ENCODE measurements around the gene CLDN11.

CLDN11 gene

DNA sequence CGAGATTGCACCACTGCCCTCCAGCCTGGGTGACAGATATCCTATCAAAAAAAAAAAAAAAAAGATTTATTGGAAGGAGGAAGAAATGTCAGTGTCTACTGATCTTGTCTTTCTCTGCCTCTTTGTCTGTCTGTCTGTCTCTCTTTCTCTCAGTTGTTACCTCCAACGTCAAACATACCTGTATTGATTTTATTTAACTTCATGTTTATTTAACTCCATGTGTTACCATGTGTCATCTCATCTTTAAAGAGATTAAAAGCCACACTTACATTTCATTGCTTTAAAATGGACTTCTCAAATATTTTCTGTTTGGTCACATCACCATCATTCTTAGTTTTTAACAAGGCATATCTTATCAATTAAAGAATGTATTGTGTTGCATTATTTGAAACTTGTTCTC is 9.4 kb downstream of the CLDN11 start:
- DNase-seq = no peak

- peak; percentile 56 for DNase-seq
These were observed 10.4 kb downstream of the CLDN11 start for GRCh38 chr3:170429050-170429449.

DNA sequence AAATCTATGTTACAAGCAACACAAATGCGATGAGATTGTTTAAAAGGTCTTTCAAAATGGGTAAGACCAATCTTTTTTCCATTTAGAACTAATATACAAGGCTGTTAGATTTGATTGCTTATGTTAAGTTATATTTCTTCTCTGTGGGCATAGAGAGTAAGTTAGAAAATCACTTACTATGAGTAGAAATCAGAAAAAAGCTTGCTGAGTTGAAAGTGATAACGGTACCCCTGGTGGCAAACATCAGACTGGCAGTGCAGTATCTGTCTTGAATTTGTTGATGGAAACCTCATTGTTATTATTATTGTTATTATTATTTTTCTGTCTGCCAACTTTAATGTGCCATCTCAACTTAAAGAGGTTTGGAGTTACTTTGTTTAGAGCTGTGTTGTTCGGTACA is 12.4 kb downstream of the CLDN11 start:
- no peak for DNase-seq

GRCh38 chr3:170432416-170432815 is 13.7 kb downstream of the CLDN11 start:
- DNase-seq = no peak

DNA sequence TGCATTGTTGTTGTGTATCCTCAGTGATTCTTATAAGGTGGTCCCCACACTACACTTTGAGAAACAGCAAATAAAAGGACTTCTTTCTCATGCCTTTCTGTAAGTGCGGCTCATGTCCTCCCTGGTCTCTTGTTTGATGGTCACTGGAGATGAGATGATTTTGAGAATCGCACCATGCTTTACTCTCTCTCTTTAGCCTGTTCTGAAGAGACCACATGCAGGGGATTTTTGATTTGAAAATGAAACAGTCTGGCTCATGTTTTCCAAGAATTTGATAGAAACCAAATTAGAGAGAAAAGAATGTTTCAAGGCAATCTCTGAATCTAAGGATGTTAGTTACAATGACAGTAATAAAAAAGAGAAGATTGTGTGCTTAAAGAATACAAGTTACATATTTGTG is 18.0 kb downstream of the CLDN11 start:
- DNase-seq = no peak

DNA sequence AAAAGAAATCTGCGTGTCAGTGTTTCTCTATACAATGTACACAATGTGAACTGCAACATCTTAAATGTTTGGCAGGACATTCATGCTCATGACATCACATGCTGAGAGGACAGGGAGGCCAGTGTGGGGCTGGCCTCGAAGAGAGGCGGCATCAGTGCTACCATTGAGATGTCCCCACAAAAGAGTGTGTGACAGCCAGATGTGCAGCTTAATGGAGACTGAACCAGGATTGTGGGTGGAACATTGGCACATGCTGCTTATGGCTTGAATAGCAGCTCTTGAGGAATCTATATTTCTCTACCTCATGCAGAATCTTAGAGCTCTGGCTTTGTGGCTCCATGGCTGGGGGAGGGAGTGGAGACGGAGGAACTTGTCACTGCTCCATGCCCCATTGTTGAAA is 18.5 kb downstream of the CLDN11 start:
- no peak for DNase-seq

DNA sequence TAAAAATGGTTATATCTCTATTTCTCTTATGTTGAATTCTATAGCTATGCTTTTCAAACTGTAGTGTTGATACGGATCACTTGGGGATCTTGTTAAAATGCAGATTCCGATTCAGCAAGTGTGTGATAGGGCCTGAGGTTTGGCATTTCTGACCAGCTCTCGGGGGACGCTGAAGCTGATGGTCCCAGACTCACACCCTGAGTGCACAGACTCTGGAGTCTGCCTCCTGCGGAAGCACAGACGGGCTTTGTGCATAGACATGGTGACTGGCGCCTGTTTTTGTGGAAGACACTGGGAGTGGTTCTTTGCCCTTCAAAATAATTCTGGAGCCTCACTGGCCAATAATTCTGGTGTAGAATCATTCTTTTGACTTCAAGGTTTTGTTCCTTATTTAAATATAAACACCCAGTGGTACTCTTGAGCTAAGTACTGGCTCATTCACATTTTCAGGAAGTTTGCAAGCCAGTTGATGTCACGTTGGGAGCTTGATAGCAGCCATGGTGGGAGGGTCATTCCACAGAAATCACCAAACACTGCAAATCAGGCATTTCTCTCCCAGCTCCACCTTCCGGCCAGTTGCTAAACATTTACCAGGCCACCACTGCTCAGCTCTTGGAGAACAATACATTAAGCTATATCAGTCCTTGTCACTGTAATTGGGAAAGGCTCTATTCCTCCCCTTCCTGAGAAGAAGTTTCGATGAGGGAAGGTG is 19.2 kb downstream of the CLDN11 start:
- DNase-seq = no peak

- no peak for DNase-seq
These were observed 20.2 kb downstream of the CLDN11 start for GRCh38 chr3:170438836-170439235.

GRCh38 chr3:170440344-170440743 is 21.7 kb downstream of the CLDN11 start:
- no peak for DNase-seq

DNA sequence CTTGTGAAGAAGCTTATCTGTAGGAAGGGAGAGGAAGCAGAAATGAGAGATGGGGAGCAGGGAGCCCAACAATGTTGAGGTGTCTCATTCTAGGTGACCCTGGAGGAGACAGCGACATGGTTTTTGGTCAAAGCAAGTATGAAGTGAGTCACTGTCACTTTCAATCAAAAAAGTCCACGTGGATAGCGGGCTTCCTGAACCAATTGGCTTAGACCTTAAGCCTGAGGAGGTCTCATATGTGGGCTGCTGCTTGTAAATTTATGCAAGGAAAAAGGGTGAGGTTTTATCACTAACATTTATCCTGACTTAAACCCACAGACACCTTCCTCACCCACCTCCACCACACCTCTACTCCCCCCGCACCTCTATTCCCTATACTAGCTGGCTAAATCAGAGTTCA is 22.7 kb downstream of the CLDN11 start:
- DNase-seq = no peak

- DNase-seq = no peak
These were observed 24.3 kb downstream of the CLDN11 start for GRCh38 chr3:170442947-170443346.

GRCh38 chr3:170443457-170443856 is 24.8 kb downstream of the CLDN11 start:
- no peak for DNase-seq

DNA sequence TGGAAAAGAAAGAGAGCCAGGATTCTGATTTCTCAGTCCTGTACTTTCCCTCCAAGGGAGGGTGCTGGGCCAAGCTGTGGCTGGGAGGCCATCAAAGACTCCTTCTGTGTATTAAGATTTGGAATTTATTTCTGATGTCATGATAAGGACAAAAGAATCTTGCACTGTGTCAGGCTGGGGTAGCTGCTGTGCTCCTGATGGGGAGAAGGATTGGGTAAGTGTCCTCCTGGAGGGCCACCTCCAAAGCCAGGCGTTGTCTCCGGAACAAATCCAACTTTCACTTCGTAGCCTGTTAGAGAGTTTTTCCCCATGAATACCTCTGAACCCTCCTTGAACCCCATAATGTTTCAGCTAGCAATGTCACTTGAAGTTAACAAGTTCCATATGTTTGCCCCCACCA is 29.9 kb downstream of the CLDN11 start:
- DNase-seq = no peak

GRCh38 chr3:170450039-170450438 is 31.4 kb downstream of the CLDN11 start:
- no peak for DNase-seq

DNA sequence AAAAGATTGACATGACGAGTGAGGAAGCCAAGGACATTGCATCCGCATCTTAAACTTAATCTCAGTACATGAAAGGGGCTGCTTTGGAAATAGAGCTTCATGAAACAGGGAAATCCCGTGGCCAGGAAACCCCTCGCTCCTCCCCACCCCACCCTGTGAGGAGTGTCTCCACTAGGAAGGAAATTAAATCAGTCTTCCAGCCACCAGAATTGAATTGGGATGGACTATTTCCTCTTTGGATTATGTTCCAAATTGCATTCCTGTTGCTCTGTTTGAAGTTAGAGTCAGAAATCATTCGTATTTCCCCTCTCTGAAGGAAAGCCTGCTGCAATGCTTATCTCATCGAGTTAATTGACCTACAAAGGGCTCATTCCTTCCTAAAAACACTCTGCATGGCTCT is 35.8 kb downstream of the CLDN11 start:
- DNase-seq = no peak

- no peak for DNase-seq
These were observed 39.6 kb downstream of the CLDN11 start for GRCh38 chr3:170458285-170458684.

- no peak for DNase-seq
These were observed 44.3 kb downstream of the CLDN11 start for GRCh38 chr3:170463011-170463410.

GRCh38 chr3:170465955-170466354 is 47.3 kb downstream of the CLDN11 start:
- peak; percentile 53 for DNase-seq

DNA sequence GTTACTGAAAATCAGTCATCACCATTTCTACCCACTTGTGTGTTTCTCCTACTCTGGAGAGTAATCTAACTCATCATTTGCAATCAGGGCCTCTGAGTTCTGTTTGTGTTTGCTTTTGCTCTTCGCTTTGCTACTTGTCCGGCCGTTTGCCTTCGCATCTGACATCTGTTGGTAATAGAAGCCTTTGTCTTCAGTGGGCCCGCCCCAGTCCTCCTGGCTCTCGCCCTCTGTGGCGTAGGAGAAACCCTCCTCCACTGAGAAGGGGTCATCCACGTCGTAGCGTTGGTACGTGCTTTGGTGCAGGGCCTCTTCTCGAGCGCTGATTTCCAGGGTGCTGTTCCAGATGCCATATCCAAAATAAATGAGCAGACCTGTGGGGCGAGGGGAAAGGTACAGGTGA is 48.3 kb downstream of the CLDN11 start:
- peak; percentile 99 for DNase-seq

DNA sequence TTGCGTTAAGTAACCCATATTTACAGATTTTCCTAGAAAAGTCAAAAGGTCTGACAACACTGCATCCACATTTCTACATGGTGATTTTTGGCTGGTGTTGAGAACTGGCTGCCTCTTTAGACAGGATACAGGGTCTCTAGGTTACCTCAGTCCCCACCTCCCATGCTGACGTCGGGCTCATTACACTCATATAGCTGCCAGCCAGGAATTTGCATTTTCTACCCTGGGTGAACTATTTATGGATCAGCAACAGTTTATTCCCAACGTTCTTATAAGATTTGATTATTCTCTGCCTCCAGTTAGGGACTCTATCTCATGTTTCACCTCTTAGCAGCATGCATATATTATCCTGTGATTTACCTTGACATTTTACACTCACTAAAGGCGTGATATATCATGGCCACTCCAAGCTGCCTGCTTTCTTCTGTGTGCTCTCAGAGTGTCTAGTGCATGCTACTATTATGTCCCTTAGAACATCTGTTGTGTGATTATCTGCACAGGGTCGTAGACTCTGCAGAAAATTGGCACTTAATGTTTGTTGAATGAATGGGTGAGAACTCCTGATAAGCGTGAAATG is 49.0 kb downstream of the CLDN11 start:
- peak; percentile 98 for DNase-seq

DNA sequence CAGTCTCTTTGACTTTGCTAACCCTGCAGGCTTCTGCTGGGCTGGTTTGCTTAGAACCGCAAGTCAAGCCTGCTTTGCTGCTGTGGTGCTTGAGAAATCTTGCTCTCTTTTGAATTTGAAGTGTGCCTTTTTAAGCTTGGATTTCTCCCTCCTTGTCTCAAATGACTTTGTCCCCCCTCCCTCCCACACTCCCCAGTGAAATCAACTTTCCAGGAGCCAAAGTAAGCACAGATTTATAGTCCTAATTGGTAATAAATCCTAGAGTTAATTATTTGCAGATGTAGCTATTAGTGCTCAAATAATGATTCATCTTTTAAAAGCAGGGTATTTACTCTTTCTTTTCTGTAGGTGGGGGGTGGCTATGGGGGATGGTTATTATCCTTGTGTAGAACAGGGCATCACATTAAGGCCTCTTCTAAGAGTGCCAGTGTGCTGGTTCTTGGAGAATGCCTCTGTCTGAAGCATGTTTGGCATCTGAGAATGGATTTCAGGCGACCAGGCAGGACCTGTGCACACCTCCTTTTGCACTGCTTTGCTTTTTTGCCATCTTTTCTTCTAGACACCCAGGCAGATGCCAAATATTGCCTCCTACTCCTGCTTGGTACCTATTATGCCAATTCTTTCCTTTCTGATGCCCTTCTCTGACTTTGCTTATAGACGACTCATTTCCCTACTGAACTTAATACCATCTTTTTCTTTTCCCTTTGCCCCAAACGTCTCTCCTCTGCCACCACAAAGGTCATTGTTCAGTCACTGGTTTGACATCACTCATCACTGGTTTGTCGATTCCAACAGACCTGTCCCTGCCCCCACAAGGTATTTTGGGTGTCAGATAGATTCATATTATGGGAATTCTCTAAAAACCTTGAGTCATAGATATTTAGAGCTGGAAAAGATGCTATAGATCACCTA is 50.7 kb downstream of the CLDN11 start:
- DNase-seq = peak; percentile 99

- DNase-seq = peak; percentile 97
These were observed 51.7 kb downstream of the CLDN11 start for GRCh38 chr3:170470063-170471016.

DNA sequence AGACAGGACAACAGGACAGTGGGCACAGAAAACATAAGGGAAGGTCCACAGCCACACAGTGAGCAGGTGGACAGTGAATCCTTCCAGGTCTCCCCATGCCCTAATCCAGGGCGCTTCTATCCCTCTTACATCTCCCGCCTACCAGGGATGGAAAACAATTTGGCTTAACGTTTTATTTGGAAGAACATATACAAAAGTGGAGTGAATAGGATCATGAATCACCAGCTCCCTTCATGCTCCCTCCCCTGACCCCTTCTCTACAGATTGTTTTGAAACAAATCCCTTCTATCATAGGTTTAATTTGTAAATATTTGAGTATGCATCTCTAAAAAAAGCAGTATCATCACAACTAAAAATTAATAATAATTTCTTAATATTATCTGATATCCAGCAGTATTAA is 52.5 kb downstream of the CLDN11 start:
- DNase-seq = peak; percentile 88

Measured in NCI-H69 (cell line).